Aorta (tissue), 5 donors: ENCODE data around the gene CD70. TPM values are rescaled to one million over a fixed set of nuclear protein-coding genes. Genes with fewer than 3 reads are reported as not detected.
"Not testable (repeated sequence)": the region's sequence is repeated elsewhere in the genome, so short reads cannot be mapped to it uniquely, and the experiment has no call there.

Experiments used
- ATAC-seq: fragments of 200-7000 bp; cut with Tn5 transposase; one replicate; pipeline ENCODE4 v1.9.1; 2022; ENCODE audit warnings: moderate library complexity; ENCODE audit not compliant: low FRiP score
- DNase-seq, 2 donors: peaks; one replicate each; pipeline ENCODE4 v3.0.0-alpha.2; 2020
- H3K27ac ChIP-seq, 2 donors: one replicate each; pipeline ENCODE4 v1.5.1; 2013; ENCODE audit warnings: low read length in 2 of 2, mild to moderate bottlenecking in 2 of 2, moderate library complexity in 2 of 2, control low read depth in 1 of 2, inconsistent platforms in 1 of 2, low read depth in 1 of 2
- H3K27me3 ChIP-seq, 2 donors: one replicate each; pipeline ENCODE4 v1.6.1; 2013; ENCODE audit warnings: control low read depth in 1 of 2, low read length in 1 of 2, mild to moderate bottlenecking in 1 of 2, moderate library complexity in 1 of 2; ENCODE audit not compliant: insufficient read depth in 2 of 2, control insufficient read depth in 1 of 2
- H3K36me3 ChIP-seq, 2 donors: one replicate each; pipeline ENCODE4 v1.6.1; 2013; ENCODE audit warnings: control low read depth in 1 of 2, low read length in 1 of 2, mild to moderate bottlenecking in 1 of 2; ENCODE audit not compliant: insufficient read depth in 2 of 2, control insufficient read depth in 1 of 2
- H3K4me1 ChIP-seq, 2 donors: one replicate each; pipeline ENCODE4 v1.6.1; 2013; ENCODE audit warnings: low read length in 2 of 2, control low read depth in 1 of 2, mild to moderate bottlenecking in 1 of 2, moderate library complexity in 1 of 2; ENCODE audit not compliant: insufficient read depth in 2 of 2, control insufficient read depth in 1 of 2
- H3K4me3 ChIP-seq, 2 donors: one replicate each; pipeline ENCODE4 v1.5.1; 2013; ENCODE audit warnings: low read length in 2 of 2, control low read depth in 1 of 2, mild to moderate bottlenecking in 1 of 2
- H3K9me3 ChIP-seq: one replicate; pipeline ENCODE4 v1.6.1; 2013; ENCODE audit warnings: mild to moderate bottlenecking, low read length; ENCODE audit not compliant: control insufficient read depth
- WGBS, 2 donors: extraction: QIAGEN DNeasy Blood & Tissue Kit; methylation state at CpG; one replicate each; pipeline ENCODE4 v1.1.7; 2013; 5-methylcytosine and 5-hydroxymethylcytosine counted together
- intact Hi-C, 2 donors: fragments of 100-400 bp; cut with DNase I; formaldehyde crosslinking; loops; one replicate each; pipeline versions ENCODE4 v1.14.2 to v1.15.0; 2022
- polyA plus RNA-seq, 2 donors: library from polyadenylated mRNA; stranded (reverse); fragments of 200-250 nt; gene quantifications; one replicate each; pipeline ENCODE4 v1.2.3, GENCODE V29; 2013
- total RNA-seq, 2 donors: library from RNA; stranded (reverse); fragmentation: NEBNext Ultra II Directional; extraction: Animal tissue kit (Norgen Biotek cat#: 25700); gene quantifications; one replicate each; pipeline ENCODE4 v1.2.1, GENCODE V29; 2021
- donor health status: healthy with polysubstance abuse.
- donor health status: Bipolar disorder and iron deficiency.
- donor health status: DM: no; HTN: no; CAD: no.
- donor health status: DM: no; HTN: no; CAD: no.
- donor health status: DM: yes; HTN: yes; CAD: no.

The CD70 gene
- total and polyA plus RNA-seq, 4 donors, result 0.42 TPM; not detected in 3

GRCh38 chr19:6550679-6551078 is 40.3 kb downstream of the CD70 start:
- DNase-seq, H3K27me3 ChIP-seq, H3K36me3 ChIP-seq, intact Hi-C loops, H3K27ac ChIP-seq, ATAC-seq, H3K4me1 ChIP-seq, H3K9me3 ChIP-seq, H3K4me3 ChIP-seq: not testable (repeated sequence)
- WGBS, 2 donors, result 81 to 82% methylated on average over 6 of the region's 6 CpGs

- DNase-seq (no peak), ATAC-seq (no peak)
- H3K4me1 ChIP-seq, result no peaks in the 10 kb centered on the region
- no peak overlapping the region for H3K27ac ChIP-seq
- no peaks in the 10 kb centered on the region for H3K27me3 ChIP-seq
- H3K36me3 ChIP-seq, result no peaks in the 10 kb centered on the region
- H3K4me3 ChIP-seq, result no peak overlapping the region
- intact Hi-C loops, result no loop called here
- H3K9me3 ChIP-seq, result no peaks in the 10 kb centered on the region
- 82 to 84% methylated on average over 11 of the region's 11 CpGs for WGBS, 2 donors
These were observed 47.0 kb downstream of the CD70 start for GRCh38 chr19:6543866-6544347.

- intact Hi-C loops, result no loop called here
- Histone ChIP-seq H3K4me1 (no peaks in the 10 kb centered on the region), H3K27ac (no peak overlapping the region), H3K9me3 (no peaks in the 10 kb centered on the region), H3K27me3 (no peaks in the 10 kb centered on the region), H3K4me3 (no peak overlapping the region), H3K36me3 (no peaks in the 10 kb centered on the region)
- 74 to 77% methylated on average over 13 of the region's 13 CpGs for WGBS, 2 donors
- DNase-seq (no peak), ATAC-seq (no peak)
These were observed 49.8 kb downstream of the CD70 start for GRCh38 chr19:6540918-6541689.

GRCh38 chr19:6539514-6539913 is 51.4 kb downstream of the CD70 start:
- WGBS, 2 donors, result 82 to 84% methylated on average over 6 of the region's 6 CpGs
- intact Hi-C loops, result no loop called here
- no peaks in the 10 kb centered on the region for H3K27me3 ChIP-seq
- H3K4me3 ChIP-seq, result no peak overlapping the region
- H3K36me3 ChIP-seq, result no peaks in the 10 kb centered on the region
- DNase-seq (no peak), ATAC-seq (no peak)
- no peak overlapping the region for H3K27ac ChIP-seq
- no peaks in the 10 kb centered on the region for H3K9me3 ChIP-seq
- no peaks in the 10 kb centered on the region for H3K4me1 ChIP-seq

Other genes with a start within 250 kb of the CD70 start
- 10 to 100 TPM; 46.7 to 47.8 TPM for gene CLPP, start 229.6 kb downstream of the CD70 start, total RNA-seq
- gene CLPP, start 229.6 kb downstream of the CD70 start, polyA plus RNA-seq, result 10 to 100 TPM; 44.8 to 52.9 TPM
- gene ALKBH7, start 218.4 kb downstream of the CD70 start, total RNA-seq, result 10 to 100 TPM; 36.5 to 44.6 TPM
- 100 to 1,000 TPM in 1 of 2 donors, 10 to 100 TPM in 1; 87.5 to 124 TPM for gene ALKBH7, start 218.4 kb downstream of the CD70 start, polyA plus RNA-seq
- gene PSPN, start 215.2 kb downstream of the CD70 start, total RNA-seq, result 1 to 10 TPM; 1.0 to 2.2 TPM
- gene PSPN, start 215.2 kb downstream of the CD70 start, polyA plus RNA-seq, result 1 to 10 TPM in 1 of 2 donors, under 1 TPM in 1; 0.95 to 1.1 TPM
- gene GTF2F1, start 198.0 kb downstream of the CD70 start, total RNA-seq, result 10 to 100 TPM; 35.7 to 45.2 TPM
- 10 to 100 TPM; 41.7 to 59.4 TPM for gene GTF2F1, start 198.0 kb downstream of the CD70 start, polyA plus RNA-seq
- 100 to 1,000 TPM; 137 to 151 TPM for gene KHSRP, start 166.3 kb downstream of the CD70 start, total RNA-seq
- 10 to 100 TPM; 69.7 to 81.1 TPM for gene KHSRP, start 166.3 kb downstream of the CD70 start, polyA plus RNA-seq
- under 1 TPM in 1 of 2 donors, not detected in 1; 0.23 TPM for gene SLC25A41, start 157.4 kb downstream of the CD70 start, total RNA-seq
- 1 to 10 TPM in 1 of 2 donors, not detected in 1; 1.8 TPM for gene SLC25A41, start 157.4 kb downstream of the CD70 start, polyA plus RNA-seq
- gene SLC25A23, start 131.4 kb downstream of the CD70 start, total RNA-seq, result 10 to 100 TPM; 52.8 to 59.0 TPM
- gene SLC25A23, start 131.4 kb downstream of the CD70 start, polyA plus RNA-seq, result 10 to 100 TPM; 37.9 to 48.1 TPM
- not detected for gene CRB3, start 126.9 kb downstream of the CD70 start, total RNA-seq
- 10 to 100 TPM in 1 of 2 donors, under 1 TPM in 1; 0.38 to 13.9 TPM for gene CRB3, start 126.9 kb downstream of the CD70 start, polyA plus RNA-seq
- gene DENND1C, start 109.4 kb downstream of the CD70 start, total RNA-seq, result 1 to 10 TPM; 3.9 to 7.6 TPM
- 1 to 10 TPM in 1 of 2 donors, under 1 TPM in 1; 0.20 to 1.9 TPM for gene DENND1C, start 109.4 kb downstream of the CD70 start, polyA plus RNA-seq
- under 1 TPM; 0.68 to 0.90 TPM for gene TUBB4A, start 88.8 kb downstream of the CD70 start, total RNA-seq
- gene TUBB4A, start 88.8 kb downstream of the CD70 start, polyA plus RNA-seq, result not detected
- gene TNFSF9, start 60.1 kb downstream of the CD70 start, total RNA-seq, result 1 to 10 TPM; 1.2 to 1.6 TPM
- not detected for gene TNFSF9, start 60.1 kb downstream of the CD70 start, polyA plus RNA-seq
- 10 to 100 TPM in 1 of 2 donors, 1 to 10 TPM in 1; 6.9 to 36.8 TPM for gene TNFSF14, start 79.0 kb upstream of the CD70 start, total RNA-seq
- under 1 TPM in 1 of 2 donors, not detected in 1; 0.13 TPM for gene TNFSF14, start 79.0 kb upstream of the CD70 start, polyA plus RNA-seq
- 1,000 to 10,000 TPM; 1,027 to 3,196 TPM for gene C3, start 129.5 kb upstream of the CD70 start, total RNA-seq
- gene C3, start 129.5 kb upstream of the CD70 start, polyA plus RNA-seq, result 10 to 100 TPM in 1 of 2 donors, 1 to 10 TPM in 1; 9.1 to 17.8 TPM
- 10 to 100 TPM; 49.2 to 70.2 TPM for gene GPR108, start 146.4 kb upstream of the CD70 start, total RNA-seq
- 100 to 1,000 TPM in 1 of 2 donors, 10 to 100 TPM in 1; 33.1 to 117 TPM for gene GPR108, start 146.4 kb upstream of the CD70 start, polyA plus RNA-seq
- gene TRIP10, start 148.5 kb upstream of the CD70 start, total RNA-seq, result 100 to 1,000 TPM in 1 of 2 donors, 10 to 100 TPM in 1; 91.8 to 146 TPM
- 100 to 1,000 TPM in 1 of 2 donors, 10 to 100 TPM in 1; 68.6 to 261 TPM for gene TRIP10, start 148.5 kb upstream of the CD70 start, polyA plus RNA-seq
- gene SH2D3A, start 176.3 kb upstream of the CD70 start, total RNA-seq, result 1 to 10 TPM in 1 of 2 donors, under 1 TPM in 1; 0.68 to 1.0 TPM
- gene SH2D3A, start 176.3 kb upstream of the CD70 start, polyA plus RNA-seq, result 1 to 10 TPM in 1 of 2 donors, under 1 TPM in 1; 0.26 to 4.1 TPM
- 10 to 100 TPM in 1 of 2 donors, 1 to 10 TPM in 1; 8.2 to 20.1 TPM for gene VAV1, start 181.6 kb upstream of the CD70 start, total RNA-seq
- 1 to 10 TPM; 1.9 to 9.9 TPM for gene VAV1, start 181.6 kb upstream of the CD70 start, polyA plus RNA-seq